Upper lobe of right lung (tissue), 1 donor: ENCODE results near the gene CCDC102B. TPM values are rescaled to one million over a fixed set of nuclear protein-coding genes. Genes with fewer than 3 reads are reported as not detected.

Experiments
- ATAC-seq: fragments of 200-7000 bp; cut with Tn5 transposase; one replicate; pipeline ENCODE4 v1.9.1; 2020; ENCODE audit warnings: mild to moderate bottlenecking, moderate library complexity
- DNase-seq: peaks from one replicate; pipeline ENCODE4 v3.0.0-alpha.2; 2020
- H3K27ac ChIP-seq: fragments of 200-600 bp; one replicate; pipeline ENCODE4 v1.8.0; 2022
- H3K27me3 ChIP-seq: fragments of 200-600 bp; one replicate; pipeline ENCODE4 v1.8.0; 2022; ENCODE audit warnings: mild to moderate bottlenecking
- H3K36me3 ChIP-seq: fragments of 200-600 bp; one replicate; pipeline ENCODE4 v1.8.0; 2022
- H3K4me1 ChIP-seq: fragments of 200-600 bp; one replicate; pipeline ENCODE4 v1.8.0; 2022
- H3K4me3 ChIP-seq: fragments of 200-600 bp; one replicate; pipeline ENCODE4 v1.8.0; 2022; ENCODE audit warnings: mild to moderate bottlenecking
- H3K9me3 ChIP-seq: fragments of 200-600 bp; one replicate; pipeline ENCODE4 v1.8.0; 2022
- intact Hi-C: fragments of 100-400 bp; cut with DNase I; formaldehyde crosslinking; loops from one replicate; pipeline ENCODE4 v1.11.0; 2022
- total RNA-seq: library from RNA; stranded (reverse); fragmentation: NEBNext Ultra II Directional; extraction: Animal tissue kit (Norgen Biotek cat#: 25700); gene quantifications from one replicate; pipeline ENCODE4 v1.2.1, GENCODE V29; 2021
- TF ChIP-seq, protein P1 (sequence below): fragments of 200-600 bp; IDR thresholded peaks from one replicate; pipeline ENCODE4 v1.8.0; 2022; ENCODE audit warnings: antibody characterized with exemption
- donor health status: DM: no; HTN: yes; CAD: no; lungs with severe emphysema.

CCDC102B gene
- total RNA-seq, 1 donor from 2014 or later = 43.7 TPM

DNA sequence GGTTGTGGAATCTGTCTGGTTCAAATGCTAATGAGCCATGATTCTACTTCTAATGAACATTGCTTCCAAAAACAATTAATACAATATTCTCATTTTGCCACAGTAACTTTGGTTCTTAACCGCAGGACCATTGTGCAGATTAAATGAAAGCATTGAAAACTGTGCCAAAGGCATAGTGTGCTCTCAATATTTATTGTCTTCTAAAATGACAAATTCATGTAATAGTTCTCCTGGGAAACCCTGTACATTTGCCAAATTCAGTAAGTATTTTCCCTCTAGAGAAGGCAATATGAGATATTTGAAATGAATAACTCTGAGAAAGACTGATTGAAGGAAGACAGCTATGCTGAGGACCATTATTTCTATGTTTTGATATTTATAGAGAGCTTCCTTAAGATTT, 246.3 kb downstream of the CCDC102B start:
- no peak overlapping the region for H3K27ac ChIP-seq
- no peaks in the 10 kb centered on the region for H3K9me3 ChIP-seq
- intact Hi-C loops = no loop called here
- H3K27me3 ChIP-seq = no peaks in the 10 kb centered on the region
- no peaks in the 10 kb centered on the region for H3K4me1 ChIP-seq
- ATAC-seq (no peak), DNase-seq (no peak)
- no peaks in the 10 kb centered on the region for H3K36me3 ChIP-seq
- TF ChIP-seq, protein P1, sequence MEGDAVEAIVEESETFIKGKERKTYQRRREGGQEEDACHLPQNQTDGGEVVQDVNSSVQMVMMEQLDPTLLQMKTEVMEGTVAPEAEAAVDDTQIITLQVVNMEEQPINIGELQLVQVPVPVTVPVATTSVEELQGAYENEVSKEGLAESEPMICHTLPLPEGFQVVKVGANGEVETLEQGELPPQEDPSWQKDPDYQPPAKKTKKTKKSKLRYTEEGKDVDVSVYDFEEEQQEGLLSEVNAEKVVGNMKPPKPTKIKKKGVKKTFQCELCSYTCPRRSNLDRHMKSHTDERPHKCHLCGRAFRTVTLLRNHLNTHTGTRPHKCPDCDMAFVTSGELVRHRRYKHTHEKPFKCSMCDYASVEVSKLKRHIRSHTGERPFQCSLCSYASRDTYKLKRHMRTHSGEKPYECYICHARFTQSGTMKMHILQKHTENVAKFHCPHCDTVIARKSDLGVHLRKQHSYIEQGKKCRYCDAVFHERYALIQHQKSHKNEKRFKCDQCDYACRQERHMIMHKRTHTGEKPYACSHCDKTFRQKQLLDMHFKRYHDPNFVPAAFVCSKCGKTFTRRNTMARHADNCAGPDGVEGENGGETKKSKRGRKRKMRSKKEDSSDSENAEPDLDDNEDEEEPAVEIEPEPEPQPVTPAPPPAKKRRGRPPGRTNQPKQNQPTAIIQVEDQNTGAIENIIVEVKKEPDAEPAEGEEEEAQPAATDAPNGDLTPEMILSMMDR = no peak
- no peak overlapping the region for H3K4me3 ChIP-seq

DNA sequence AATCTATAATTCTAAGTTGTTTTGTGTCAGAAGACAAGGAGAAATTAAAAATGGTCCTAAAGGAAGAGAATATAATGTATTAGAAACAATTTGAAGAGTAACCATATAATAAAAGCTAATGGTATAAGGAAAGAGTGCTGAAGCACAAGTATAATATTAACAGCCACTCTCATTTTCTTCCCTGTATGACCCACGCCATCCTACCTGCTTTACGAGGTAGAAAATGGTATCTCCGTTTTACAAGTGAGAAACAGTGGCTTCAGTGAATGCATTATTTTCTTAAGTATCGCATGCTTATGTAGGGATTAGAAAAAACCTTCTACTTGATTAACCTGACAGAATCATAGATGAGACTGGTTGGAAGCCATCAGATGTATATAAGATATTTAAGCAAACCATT, 266.2 kb downstream of the CCDC102B start:
- no peaks in the 10 kb centered on the region for H3K4me1 ChIP-seq
- H3K9me3 ChIP-seq = no peaks in the 10 kb centered on the region
- no peaks in the 10 kb centered on the region for H3K36me3 ChIP-seq
- no peak overlapping the region for H3K27ac ChIP-seq
- ATAC-seq (no peak), DNase-seq (no peak)
- TF ChIP-seq, protein P1 = no peak
- H3K4me3 ChIP-seq = no peak overlapping the region
- intact Hi-C loops = no loop called here
- H3K27me3 ChIP-seq = no peaks in the 10 kb centered on the region

DNA sequence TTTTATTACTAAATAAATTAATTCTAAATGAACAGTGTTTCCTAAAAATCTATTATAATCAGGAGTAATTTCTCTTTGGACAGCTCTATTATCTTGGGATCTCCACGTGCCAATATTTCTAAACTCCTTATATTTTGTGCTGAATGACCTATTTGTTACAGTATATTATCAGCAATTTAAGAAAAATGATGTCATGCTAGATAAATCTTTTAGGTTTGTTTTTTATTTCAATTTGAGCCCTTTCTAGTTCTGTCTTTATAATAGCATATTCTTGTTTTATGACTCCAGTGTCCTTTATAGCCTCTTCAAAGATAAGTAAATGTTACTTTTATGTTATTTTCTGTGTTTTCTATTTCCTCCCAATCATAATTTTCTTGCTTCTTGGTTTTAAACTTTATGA, 269.2 kb downstream of the CCDC102B start:
- intact Hi-C loops = no loop called here
- Histone ChIP-seq H3K9me3 (no peaks in the 10 kb centered on the region), H3K27me3 (no peaks in the 10 kb centered on the region), H3K36me3 (no peaks in the 10 kb centered on the region), H3K4me3 (no peak overlapping the region), H3K27ac (no peak overlapping the region), H3K4me1 (no peaks in the 10 kb centered on the region)
- ATAC-seq (no peak), DNase-seq (no peak)
- TF ChIP-seq, protein P1 = no peak

DNA sequence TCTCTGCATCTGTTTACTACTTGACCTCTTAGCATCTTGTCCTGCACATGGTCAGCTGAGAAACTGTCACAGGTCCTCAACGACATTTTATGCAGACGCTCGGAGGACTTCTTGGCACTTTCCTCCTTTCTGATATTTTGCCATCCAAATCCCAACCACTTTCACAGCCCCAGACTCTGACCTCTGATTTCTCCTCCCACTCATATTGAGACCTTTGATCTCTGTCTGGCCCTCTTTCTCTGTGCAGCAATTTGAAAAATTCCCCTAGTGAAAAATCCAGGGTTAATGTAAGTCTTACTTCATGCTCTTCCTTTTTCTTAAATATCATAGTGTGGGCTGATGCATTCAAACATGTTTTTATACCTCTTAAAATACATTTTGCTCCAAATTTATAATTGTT, 273.8 kb downstream of the CCDC102B start:
- TF ChIP-seq, protein P1 = no peak
- no peak for ATAC-seq
- Histone ChIP-seq H3K27ac (no peak overlapping the region), H3K36me3 (no peaks in the 10 kb centered on the region), H3K4me1 (no peaks in the 10 kb centered on the region), H3K4me3 (no peak overlapping the region), H3K27me3 (no peaks in the 10 kb centered on the region), H3K9me3 (no peaks in the 10 kb centered on the region)
- intact Hi-C loops = no loop called here
- DNase-seq = no peak

DNA sequence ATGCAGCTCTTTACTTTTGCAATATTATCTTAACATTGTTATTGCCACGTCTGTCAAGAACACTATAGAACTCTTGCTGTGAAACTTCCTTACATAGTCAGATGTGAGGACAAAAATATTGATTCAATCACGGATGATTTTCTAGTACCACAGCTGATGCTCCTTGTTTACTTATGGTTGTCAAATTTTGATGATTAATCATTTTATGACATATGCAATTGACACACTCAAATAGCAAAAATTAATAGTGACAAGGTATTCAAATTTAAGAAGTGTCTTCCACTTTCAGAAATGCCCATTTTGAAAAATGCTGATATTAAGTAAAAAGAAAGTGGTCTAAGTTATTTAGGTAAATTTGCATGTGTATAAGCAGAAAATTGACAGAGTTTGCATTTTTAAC, 284.0 kb downstream of the CCDC102B start:
- ATAC-seq (no peak), DNase-seq (no peak)
- Histone ChIP-seq H3K4me1 (no peaks in the 10 kb centered on the region), H3K27ac (no peak overlapping the region), H3K27me3 (no peaks in the 10 kb centered on the region), H3K9me3 (no peaks in the 10 kb centered on the region), H3K36me3 (no peaks in the 10 kb centered on the region), H3K4me3 (no peak overlapping the region)
- TF ChIP-seq, protein P1 = no peak
- intact Hi-C loops = no loop called here

DNA sequence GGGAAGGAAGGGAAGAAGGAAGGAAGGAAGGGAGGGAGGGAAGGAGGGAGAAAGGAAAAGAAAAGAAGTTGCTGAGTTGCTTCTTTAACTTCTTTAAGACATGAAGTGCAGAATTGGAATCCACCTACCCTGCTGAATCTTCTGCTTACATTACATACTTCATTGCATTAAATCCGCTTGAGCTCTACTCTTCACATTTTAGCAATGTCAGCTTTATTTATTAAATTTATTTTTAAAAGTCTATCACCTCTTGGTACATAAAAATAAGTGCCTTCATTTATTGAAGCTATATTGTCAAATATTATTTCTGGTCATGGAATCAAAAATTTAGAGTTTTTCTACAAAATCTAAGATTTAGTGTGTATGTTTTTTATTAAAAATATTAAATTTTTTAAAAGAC, 284.6 kb downstream of the CCDC102B start:
- no peak for ATAC-seq
- no peaks in the 10 kb centered on the region for H3K4me1 ChIP-seq
- no peaks in the 10 kb centered on the region for H3K27me3 ChIP-seq
- H3K9me3 ChIP-seq = no peaks in the 10 kb centered on the region
- intact Hi-C loops = no loop called here
- H3K4me3 ChIP-seq = no peak overlapping the region
- no peak overlapping the region for H3K27ac ChIP-seq
- H3K36me3 ChIP-seq = no peaks in the 10 kb centered on the region
- DNase-seq = no peak
- TF ChIP-seq, protein P1 = no peak
